ENCODE measurements around the gene LRRC43. TPM values are rescaled to one million over a fixed set of nuclear protein-coding genes. Genes with fewer than 3 reads are reported as not detected.

The LRRC43 gene
- polyA plus RNA-seq, 1 donor = not detected

- DNase-seq = no peak
Observed at GRCh38 chr12:122226366-122227125, 43.6 kb downstream of the LRRC43 start.

- DNase-seq = no peak
Observed at GRCh38 chr12:122227341-122227740, 44.4 kb downstream of the LRRC43 start.

GRCh38 chr12:122228092-122228491 lies 45.2 kb downstream of the LRRC43 start:
- DNase-seq = no peak

- no peak for DNase-seq
Observed at GRCh38 chr12:122230798-122231197, 47.9 kb downstream of the LRRC43 start.

GRCh38 chr12:122232691-122233090 lies 49.8 kb downstream of the LRRC43 start:
- no peak for DNase-seq

- DNase-seq = no peak
Observed at GRCh38 chr12:122235741-122236140, 52.8 kb downstream of the LRRC43 start.

GRCh38 chr12:122238861-122239260 lies 55.9 kb downstream of the LRRC43 start:
- DNase-seq = no peak

- no peak for DNase-seq
Observed at GRCh38 chr12:122243965-122244364, 61.0 kb downstream of the LRRC43 start.

- DNase-seq = no peak
Observed at GRCh38 chr12:122244565-122245371, 61.8 kb downstream of the LRRC43 start.

- DNase-seq = no peak
Observed at GRCh38 chr12:122245553-122245952, 62.6 kb downstream of the LRRC43 start.

GRCh38 chr12:122250047-122250446 lies 67.1 kb downstream of the LRRC43 start:
- no peak for DNase-seq

GRCh38 chr12:122250536-122250935 lies 67.6 kb downstream of the LRRC43 start:
- no peak for DNase-seq

Other genes with a start within 250 kb of the LRRC43 start
- gene BCL7A, start 161.2 kb upstream of the LRRC43 start, polyA plus RNA-seq (ENCODE audit: insufficient read length) = 21.2 TPM
- gene MLXIP, start 104.4 kb upstream of the LRRC43 start, polyA plus RNA-seq (ENCODE audit: insufficient read length) = 36.7 TPM
- gene IL31, start 8.9 kb upstream of the LRRC43 start, polyA plus RNA-seq (ENCODE audit: insufficient read length) = not detected
- 0.59 TPM for gene B3GNT4, start 20.6 kb downstream of the LRRC43 start, polyA plus RNA-seq (ENCODE audit: insufficient read length)
- 28.1 TPM for gene DIABLO, start 42.9 kb downstream of the LRRC43 start, polyA plus RNA-seq (ENCODE audit: insufficient read length)
- gene VPS33A, start 83.4 kb downstream of the LRRC43 start, polyA plus RNA-seq (ENCODE audit: insufficient read length) = 12.5 TPM
- 21.7 TPM for gene CLIP1, start 239.5 kb downstream of the LRRC43 start, polyA plus RNA-seq (ENCODE audit: insufficient read length)